IMR-90 (cell line): ENCODE data around the gene PTPRK. TPM values are rescaled to one million over a fixed set of nuclear protein-coding genes. Genes with fewer than 3 reads are reported as not detected.

Experiments used
- ATAC-seq: fragments of 200-7000 bp; cut with Tn5 transposase; 2 replicates; pipeline ENCODE4 v1.9.1; 2020; ENCODE audit warnings: low read depth, mild to moderate bottlenecking, moderate library complexity
- BruUV-seq: library from RNA; stranded (reverse); fragments of 400-500 nt; replicated peaks from 2 replicates; lab custom pipeline; 2021; lab: Mats Ljungman, UMichigan
- CTCF ChIA-PET: fragments of 300-600 bp; formaldehyde crosslinking; extraction: SDS; loops from one replicate; lab custom pipeline; 2021; ENCODE audit warnings: antibody characterized with exemption; lab: Yijun Ruan, JAX
- POLR2A ChIA-PET: fragments of 300-600 bp; sonication (Branson Sonifier 250); formaldehyde crosslinking; loops from one replicate; lab custom pipeline; 2022; ENCODE audit warnings: antibody characterized with exemption; ENCODE audit not compliant: unreplicated experiment; lab: Charles Lee
- DNase-seq: peaks from one replicate; pipeline ENCODE4 v3.0.0; 2013
- H2AFZ ChIP-seq: replicated peaks from 2 replicates; pipeline ENCODE3; 2013; ENCODE audit warnings: low read length, mild to moderate bottlenecking; ENCODE audit not compliant: poor library complexity
- H2AK5ac ChIP-seq: 2 replicates; pipeline ENCODE4 v1.6.1; 2013; ENCODE audit warnings: low read depth, low read length, inconsistent platforms
- H2AK9ac ChIP-seq: replicated peaks from 2 replicates; pipeline ENCODE3; 2013; ENCODE audit warnings: mild to moderate bottlenecking, low read depth, low read length, moderate library complexity; ENCODE audit not compliant: poor library complexity
- H2BK120ac ChIP-seq: 2 replicates; pipeline ENCODE4 v1.6.1; 2013; ENCODE audit warnings: low read depth, low read length, inconsistent platforms
- H2BK15ac ChIP-seq: 3 replicates; pipeline ENCODE4 v1.6.1; 2013; ENCODE audit warnings: low read depth, low read length, inconsistent platforms
- H2BK20ac ChIP-seq: 2 replicates; pipeline ENCODE4 v1.6.1; 2013; ENCODE audit warnings: low read depth, mild to moderate bottlenecking, inconsistent platforms, low read length, moderate library complexity
- H2BK5ac ChIP-seq: 2 replicates; pipeline ENCODE4 v1.6.1; 2013; ENCODE audit warnings: mild to moderate bottlenecking, low read depth, low read length, inconsistent platforms; ENCODE audit not compliant: poor library complexity, severe bottlenecking
- H3K14ac ChIP-seq: replicated peaks from 2 replicates; pipeline ENCODE4 v1.6.1; 2013; ENCODE audit warnings: low read depth, low read length, inconsistent platforms
- H3K18ac ChIP-seq: 2 replicates; pipeline ENCODE4 v1.6.1; 2013; ENCODE audit warnings: low read depth, low read length, control low read depth
- H3K23ac ChIP-seq: 2 replicates; pipeline ENCODE4 v1.6.1; 2013; ENCODE audit warnings: low read depth, low read length, inconsistent platforms
- H3K27ac ChIP-seq: 2 replicates; pipeline ENCODE4 v1.5.1; 2013; ENCODE audit warnings: mild to moderate bottlenecking, control low read depth, low read length; ENCODE audit not compliant: insufficient read depth
- H3K27me3 ChIP-seq: 2 replicates; pipeline ENCODE4 v1.6.1; 2013; ENCODE audit warnings: low read length; ENCODE audit not compliant: control insufficient read depth, insufficient read depth
- H3K36me3 ChIP-seq: 2 replicates; pipeline ENCODE4 v1.6.1; 2013; ENCODE audit warnings: low read length, mixed read lengths; ENCODE audit not compliant: control insufficient read depth, insufficient read depth
- H3K4ac ChIP-seq: 2 replicates; pipeline ENCODE4 v1.6.1; 2013; ENCODE audit warnings: low read depth, low read length, inconsistent platforms
- H3K4me1 ChIP-seq: 2 replicates; pipeline ENCODE4 v1.6.1; 2013; ENCODE audit warnings: low read length, mixed read lengths; ENCODE audit not compliant: control insufficient read depth, insufficient read depth
- H3K4me2 ChIP-seq: 2 replicates; pipeline ENCODE4 v1.6.1; 2013; ENCODE audit warnings: low read depth, mild to moderate bottlenecking, control low read depth, low read length, moderate library complexity
- H3K4me3 ChIP-seq: 2 replicates; pipeline ENCODE4 v1.5.1; 2013; ENCODE audit warnings: low read depth, mild to moderate bottlenecking, control low read depth, low read length, moderate library complexity; ENCODE audit not compliant: insufficient read depth
- H3K56ac ChIP-seq: 2 replicates; pipeline ENCODE4 v1.6.1; 2013; ENCODE audit warnings: low read length, inconsistent platforms; ENCODE audit not compliant: insufficient read depth; ENCODE audit errors: extremely low read depth
- H3K79me1 ChIP-seq, 2 experiments: 2 replicates each; pipeline ENCODE4 v1.6.1; 2013; ENCODE audit warnings: low read length in 2 of 2, inconsistent platforms in 1 of 2, low read depth in 1 of 2
- H3K9ac ChIP-seq: 2 replicates; pipeline ENCODE4 v1.6.1; 2013; ENCODE audit warnings: low read depth, low read length, control low read depth
- H3K9me1 ChIP-seq: 2 replicates; pipeline ENCODE4 v1.6.1; 2013; ENCODE audit warnings: low read length, inconsistent platforms; ENCODE audit not compliant: insufficient read depth
- H3K9me3 ChIP-seq: 2 replicates; pipeline ENCODE4 v1.6.1; 2013; ENCODE audit warnings: low read length; ENCODE audit not compliant: control insufficient read depth, insufficient read depth
- H4K20me1 ChIP-seq: 2 replicates; pipeline ENCODE4 v1.6.1; 2013; ENCODE audit warnings: low read length, inconsistent platforms; ENCODE audit not compliant: insufficient read depth
- H4K5ac ChIP-seq: 2 replicates; pipeline ENCODE4 v1.6.1; 2013; ENCODE audit warnings: mild to moderate bottlenecking, low read depth, low read length, control low read depth
- H4K8ac ChIP-seq, 2 experiments: 2 replicates each; pipeline ENCODE4 v1.6.1; 2013; ENCODE audit warnings: low read depth in 2 of 2, low read length in 2 of 2, control low read depth in 1 of 2, inconsistent platforms in 1 of 2
- H4K91ac ChIP-seq: 2 replicates; pipeline ENCODE4 v1.6.1; 2013; ENCODE audit warnings: low read depth, low read length, inconsistent platforms; ENCODE audit not compliant: insufficient read depth
- BHLHE40 ChIP-seq: fragments of 150-350 bp; IDR thresholded peaks from 2 replicates; pipeline ENCODE4 v1.6.1; 2016; ENCODE audit warnings: mild to moderate bottlenecking, low read depth, low read length
- CEBPB ChIP-seq: IDR thresholded peaks from 2 replicates; pipeline ENCODE4 v1.6.1; 2012; ENCODE audit warnings: low read depth, low read length, improper control_type of control experiment
- CHD1 ChIP-seq: IDR thresholded peaks from 2 replicates; pipeline ENCODE4 v1.6.1; 2012; ENCODE audit warnings: low read depth, low read length, improper control_type of control experiment
- FOS ChIP-seq: fragments of 150-350 bp; IDR thresholded peaks from 2 replicates; pipeline ENCODE4 v1.6.1; 2016; ENCODE audit warnings: low read depth, low read length
- MAFK ChIP-seq: IDR thresholded peaks from 2 replicates; pipeline ENCODE4 v1.6.1; 2012; ENCODE audit warnings: low read depth, low read length, improper control_type of control experiment
- MAZ ChIP-seq: IDR thresholded peaks from 2 replicates; pipeline ENCODE4 v1.6.1; 2012; ENCODE audit warnings: low read depth, mild to moderate bottlenecking, low read length, improper control_type of control experiment, moderate library complexity, borderline replicate concordance
- MXI1 ChIP-seq: IDR thresholded peaks from 2 replicates; pipeline ENCODE4 v1.6.1; 2012; ENCODE audit warnings: low read depth, mild to moderate bottlenecking, low read length, moderate library complexity, borderline replicate concordance
- NFE2L2 ChIP-seq: fragments of 150-350 bp; IDR thresholded peaks from 2 replicates; pipeline ENCODE4 v1.6.1; 2016; ENCODE audit warnings: low read depth, mild to moderate bottlenecking, low read length
- POLR2A ChIP-seq: IDR thresholded peaks from 2 replicates; pipeline ENCODE4 v1.6.1; 2012; ENCODE audit warnings: mild to moderate bottlenecking, low read depth, low read length
- RAD21 ChIP-seq: IDR thresholded peaks from 2 replicates; pipeline ENCODE4 v1.6.1; 2012; ENCODE audit warnings: low read length, improper control_type of control experiment
- RCOR1 ChIP-seq: IDR thresholded peaks from 2 replicates; pipeline ENCODE4 v1.6.1; 2012; ENCODE audit warnings: mild to moderate bottlenecking, low read length, improper control_type of control experiment; ENCODE audit not compliant: insufficient replicate concordance
- RFX5 ChIP-seq: IDR thresholded peaks from 2 replicates; pipeline ENCODE4 v1.8.0; 2012; ENCODE audit warnings: low read depth, mild to moderate bottlenecking, low read length, moderate library complexity
- SMC3 ChIP-seq: fragments of 150-350 bp; IDR thresholded peaks from 2 replicates; pipeline ENCODE4 v1.6.1; 2016; ENCODE audit warnings: low read depth, mild to moderate bottlenecking, antibody characterized with exemption, low read length, moderate library complexity
- WGBS, 2 experiments: methylation state at CpG; one replicate each; pipeline versions ENCODE4 v1.1.5 to v1.1.7; 2013; ENCODE audit warnings: missing lambda C conversion rate in 2 of 2; ENCODE audit not compliant: insufficient read length in 1 of 2; ENCODE audit errors: extremely low coverage in 2 of 2; 5-methylcytosine and 5-hydroxymethylcytosine counted together
- dilution Hi-C: fragments of 300-500 bp; cut with HindIII; formaldehyde crosslinking; loops from one replicate; pipeline ENCODE4 v1.14.3; 2018; ENCODE audit warnings: low sequenced_read_pairs; ENCODE audit not compliant: unreplicated experiment
- in situ Hi-C: fragments of 300-500 bp; cut with MboI; formaldehyde crosslinking; loops from 3 replicates; pipeline ENCODE4 v1.14.3; 2019; ENCODE audit warnings: low sequenced_read_pairs, inconsistent platforms, mixed read lengths
- intact Hi-C: fragments of 100-400 bp; cut with micrococcal nuclease; formaldehyde crosslinking; loops from 2 replicates; pipeline ENCODE4 v1.10.0; 2022
- polyA plus RNA-seq, 3 experiments: library from polyadenylated mRNA; depleted of rRNA; stranded (reverse); fragments of >200 nt; gene quantifications; 2 replicates each; pipeline ENCODE4 v1.2.3, GENCODE V29; 2012; ENCODE audit warnings: low replicate concordance in 1 of 3
- total RNA-seq: library from RNA; depleted of rRNA; stranded (reverse); fragments of >200 nt; gene quantifications from 2 replicates; pipeline ENCODE4 v1.2.3, GENCODE V29; 2012
- TF ChIP-seq, protein P1 (sequence below): fragments of 150-350 bp; IDR thresholded peaks from 2 replicates; pipeline ENCODE4 v1.6.1; 2016; ENCODE audit warnings: low read depth, mild to moderate bottlenecking, low read length, moderate library complexity, borderline replicate concordance
- TF ChIP-seq, protein P2 (sequence below): fragments of 150-350 bp; IDR thresholded peaks from 2 replicates; pipeline ENCODE4 v1.6.1; 2017; ENCODE audit warnings: mild to moderate bottlenecking, antibody characterized with exemption, low read length, low read depth
- TF ChIP-seq, protein P3 (sequence below): conservative IDR thresholded peaks from 2 replicates; pipeline ENCODE4 v1.5.1; 2012; ENCODE audit warnings: mild to moderate bottlenecking, low read depth, low read length, improper control_type of control experiment

Gene PTPRK
- total and polyA plus RNA-seq, 2 of the 4 experiments (the other 2 are of a cell fraction) = 18.0 to 80.8 TPM

DNA sequence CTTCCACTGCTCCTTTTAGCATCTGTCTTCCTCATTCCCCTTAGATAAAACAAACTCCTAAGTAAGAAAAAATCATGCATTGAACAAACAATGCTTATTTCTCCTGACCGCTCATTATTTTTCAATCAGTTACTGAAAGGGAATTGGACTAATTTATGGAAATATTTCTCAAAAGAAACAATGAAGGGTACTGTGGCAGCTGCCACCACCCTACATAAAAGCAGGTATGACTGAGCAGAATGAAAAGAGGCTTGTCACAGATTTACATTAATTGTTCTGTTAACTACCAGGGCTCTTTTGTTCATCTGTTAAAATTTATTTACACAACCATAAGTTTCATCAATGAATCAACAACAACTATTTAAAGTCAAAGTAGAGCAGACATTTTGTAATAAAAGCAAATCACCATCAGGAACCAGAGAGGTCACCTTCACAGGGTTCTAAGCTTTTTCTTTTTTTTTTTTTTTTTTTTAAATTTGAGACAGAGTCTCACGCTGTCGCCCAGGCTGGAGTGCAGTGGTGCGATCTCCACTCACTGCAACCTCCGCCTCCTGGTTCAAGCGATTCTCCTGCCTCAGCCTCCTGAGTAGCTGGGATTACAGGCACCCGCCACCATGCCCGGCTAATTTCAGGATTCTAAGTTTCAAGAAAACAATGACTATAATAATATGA lies 204.0 kb downstream of the PTPRK start:
- BruUV-seq = no TSS peak
- H2AK9ac ChIP-seq = no peak overlapping the region
- H3K4ac ChIP-seq = no peak overlapping the region
- no peak overlapping the region for H4K8ac ChIP-seq
- no peaks in the 10 kb centered on the region for H3K9me1 ChIP-seq
- H2BK20ac ChIP-seq = no peak overlapping the region
- WGBS, 2 experiments = 92% methylated on average over 5 of the region's 8 CpGs; no CpG with 5 or more reads in 1 of the 2 experiments
- H2BK120ac ChIP-seq = no peak overlapping the region
- dilution Hi-C loops (no loop called here), in situ Hi-C loops (no loop called here), intact Hi-C loops (no loop called here)
- no peak for ATAC-seq
- H2BK15ac ChIP-seq = no peak overlapping the region
- no peaks in the 10 kb centered on the region for H3K36me3 ChIP-seq
- CTCF ChIA-PET = no interaction called here
- POLR2A ChIA-PET = no interaction called here
- H3K79me1 ChIP-seq = peaks cover 11 to 45% of the 10 kb centered on the region in 2 experiments; a peak in 3 of 4 replicates
- H3K27me3 ChIP-seq = no peaks in the 10 kb centered on the region
- H3K56ac ChIP-seq = no peak overlapping the region
- TF ChIP-seq, protein P1, sequence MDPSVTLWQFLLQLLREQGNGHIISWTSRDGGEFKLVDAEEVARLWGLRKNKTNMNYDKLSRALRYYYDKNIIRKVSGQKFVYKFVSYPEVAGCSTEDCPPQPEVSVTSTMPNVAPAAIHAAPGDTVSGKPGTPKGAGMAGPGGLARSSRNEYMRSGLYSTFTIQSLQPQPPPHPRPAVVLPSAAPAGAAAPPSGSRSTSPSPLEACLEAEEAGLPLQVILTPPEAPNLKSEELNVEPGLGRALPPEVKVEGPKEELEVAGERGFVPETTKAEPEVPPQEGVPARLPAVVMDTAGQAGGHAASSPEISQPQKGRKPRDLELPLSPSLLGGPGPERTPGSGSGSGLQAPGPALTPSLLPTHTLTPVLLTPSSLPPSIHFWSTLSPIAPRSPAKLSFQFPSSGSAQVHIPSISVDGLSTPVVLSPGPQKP = no peak
- TF ChIP-seq SMC3 (no peak), NFE2L2 (no peak), CEBPB (no peak), MAFK (no peak), BHLHE40 (no peak), CHD1 (no peak), FOS (no peak), RAD21 (no peak), MXI1 (no peak), RCOR1 (no peak), RFX5 (no peak), POLR2A (no peak), MAZ (no peak)
- TF ChIP-seq, protein P2, sequence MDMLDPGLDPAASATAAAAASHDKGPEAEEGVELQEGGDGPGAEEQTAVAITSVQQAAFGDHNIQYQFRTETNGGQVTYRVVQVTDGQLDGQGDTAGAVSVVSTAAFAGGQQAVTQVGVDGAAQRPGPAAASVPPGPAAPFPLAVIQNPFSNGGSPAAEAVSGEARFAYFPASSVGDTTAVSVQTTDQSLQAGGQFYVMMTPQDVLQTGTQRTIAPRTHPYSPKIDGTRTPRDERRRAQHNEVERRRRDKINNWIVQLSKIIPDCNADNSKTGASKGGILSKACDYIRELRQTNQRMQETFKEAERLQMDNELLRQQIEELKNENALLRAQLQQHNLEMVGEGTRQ = no peak
- TF ChIP-seq, protein P3, sequence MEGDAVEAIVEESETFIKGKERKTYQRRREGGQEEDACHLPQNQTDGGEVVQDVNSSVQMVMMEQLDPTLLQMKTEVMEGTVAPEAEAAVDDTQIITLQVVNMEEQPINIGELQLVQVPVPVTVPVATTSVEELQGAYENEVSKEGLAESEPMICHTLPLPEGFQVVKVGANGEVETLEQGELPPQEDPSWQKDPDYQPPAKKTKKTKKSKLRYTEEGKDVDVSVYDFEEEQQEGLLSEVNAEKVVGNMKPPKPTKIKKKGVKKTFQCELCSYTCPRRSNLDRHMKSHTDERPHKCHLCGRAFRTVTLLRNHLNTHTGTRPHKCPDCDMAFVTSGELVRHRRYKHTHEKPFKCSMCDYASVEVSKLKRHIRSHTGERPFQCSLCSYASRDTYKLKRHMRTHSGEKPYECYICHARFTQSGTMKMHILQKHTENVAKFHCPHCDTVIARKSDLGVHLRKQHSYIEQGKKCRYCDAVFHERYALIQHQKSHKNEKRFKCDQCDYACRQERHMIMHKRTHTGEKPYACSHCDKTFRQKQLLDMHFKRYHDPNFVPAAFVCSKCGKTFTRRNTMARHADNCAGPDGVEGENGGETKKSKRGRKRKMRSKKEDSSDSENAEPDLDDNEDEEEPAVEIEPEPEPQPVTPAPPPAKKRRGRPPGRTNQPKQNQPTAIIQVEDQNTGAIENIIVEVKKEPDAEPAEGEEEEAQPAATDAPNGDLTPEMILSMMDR = no peak
- no peak overlapping the region for H2BK5ac ChIP-seq
- no peak overlapping the region for H3K4me2 ChIP-seq
- H3K9ac ChIP-seq = no peak overlapping the region
- H2AFZ ChIP-seq = no peak overlapping the region
- peaks cover 6% of the 10 kb centered on the region; the same call in 1 of the 2 replicates for H4K20me1 ChIP-seq
- no peak overlapping the region for H2AK5ac ChIP-seq
- no peak for DNase-seq
- no peak overlapping the region for H3K27ac ChIP-seq
- H4K91ac ChIP-seq = no peak overlapping the region
- H3K18ac ChIP-seq = no peak overlapping the region
- H3K9me3 ChIP-seq = no peaks in the 10 kb centered on the region
- H4K5ac ChIP-seq = no peak overlapping the region
- H3K14ac ChIP-seq = no peak overlapping the region
- no peak overlapping the region for H3K23ac ChIP-seq
- H3K4me1 ChIP-seq = no peaks in the 10 kb centered on the region
- H3K4me3 ChIP-seq = no peak overlapping the region
